CD4-positive, alpha-beta T cell treated with Interferon gamma for 1 hour (primary cell): Measurements from ENCODE around the gene RACGAP1.
A peak's percentile ranks its signal among the peaks of the same experiment; 100 is the strongest.

Source experiments
- DNase-seq: peaks from one replicate; pipeline ENCODE4 v3.0.0-alpha.2; 2020

Gene RACGAP1

GRCh38 chr12:49984476-49985359 is 40.6 kb downstream of the RACGAP1 start:
- no peak for DNase-seq

- DNase-seq, result no peak
Measured at GRCh38 chr12:49983892-49984291, 41.4 kb downstream of the RACGAP1 start.

- no peak for DNase-seq
Measured at GRCh38 chr12:49982246-49983087, 42.8 kb downstream of the RACGAP1 start.

GRCh38 chr12:49980501-49981349 is 44.6 kb downstream of the RACGAP1 start:
- DNase-seq, result no peak

GRCh38 chr12:49979791-49980190 is 45.5 kb downstream of the RACGAP1 start:
- no peak for DNase-seq

DNA sequence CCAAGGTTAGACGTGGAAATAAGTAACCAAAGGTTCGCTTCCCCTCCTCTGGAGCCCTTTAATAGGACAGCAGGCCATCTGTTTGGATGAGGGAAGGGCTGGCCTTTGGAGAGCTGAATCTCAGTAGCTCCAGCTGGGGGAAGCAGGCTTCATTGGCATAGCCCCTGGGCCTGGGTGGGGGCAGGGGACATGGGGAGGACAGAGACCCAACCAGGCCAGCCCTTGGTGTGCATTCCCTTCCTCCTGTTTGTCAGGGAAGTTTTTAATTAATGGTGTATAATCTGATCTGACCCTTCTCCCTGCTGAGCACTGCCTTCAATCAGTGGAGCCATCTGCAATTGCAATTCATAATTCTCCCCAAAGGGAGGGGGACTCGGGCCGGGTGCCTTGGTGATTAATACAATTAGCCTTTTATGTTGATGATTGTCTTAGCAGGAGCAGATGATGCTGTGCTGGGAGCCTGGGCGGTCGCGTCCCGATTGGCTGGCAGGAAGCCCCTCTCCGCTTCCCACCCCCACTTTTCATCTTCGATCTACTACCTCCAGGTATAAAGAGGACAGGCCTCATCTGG is 46.2 kb downstream of the RACGAP1 start:
- DNase-seq, result no peak

- no peak for DNase-seq
Measured at GRCh38 chr12:49978125-49978524, 47.2 kb downstream of the RACGAP1 start.

GRCh38 chr12:49976557-49976956 is 48.7 kb downstream of the RACGAP1 start:
- no peak for DNase-seq

GRCh38 chr12:49975318-49975761 is 50.0 kb downstream of the RACGAP1 start:
- no peak for DNase-seq

DNA sequence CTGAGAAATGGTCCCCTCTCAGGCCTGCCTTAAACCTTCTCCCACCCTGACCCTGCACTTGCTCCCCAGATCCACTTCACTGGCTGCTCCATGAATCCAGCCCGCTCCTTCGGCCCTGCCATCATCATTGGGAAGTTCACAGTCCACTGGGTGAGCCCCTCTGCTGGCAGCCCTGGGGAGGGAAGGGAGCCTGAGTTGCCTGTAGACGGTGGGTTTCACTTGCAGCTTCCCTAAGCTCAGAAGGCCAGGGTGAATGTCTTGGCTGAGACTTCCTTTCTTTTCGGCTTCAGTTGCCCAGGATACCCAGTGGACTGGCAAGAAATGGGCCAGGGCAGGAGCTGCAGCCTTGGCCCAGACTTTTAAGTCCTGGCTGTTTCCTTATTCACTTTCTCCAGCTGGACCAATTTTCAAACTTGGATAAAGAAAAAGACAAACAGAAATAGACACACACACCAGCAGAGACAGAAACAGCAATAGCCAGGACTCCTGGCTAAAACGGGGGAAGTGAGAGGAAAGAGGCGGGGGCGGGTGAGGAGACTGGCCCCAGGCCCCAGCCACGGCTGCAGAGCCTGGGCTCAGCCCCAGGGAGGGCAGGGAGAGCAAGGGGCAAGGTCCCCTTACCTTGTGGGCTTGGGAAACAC is 50.5 kb downstream of the RACGAP1 start:
- no peak for DNase-seq

DNA sequence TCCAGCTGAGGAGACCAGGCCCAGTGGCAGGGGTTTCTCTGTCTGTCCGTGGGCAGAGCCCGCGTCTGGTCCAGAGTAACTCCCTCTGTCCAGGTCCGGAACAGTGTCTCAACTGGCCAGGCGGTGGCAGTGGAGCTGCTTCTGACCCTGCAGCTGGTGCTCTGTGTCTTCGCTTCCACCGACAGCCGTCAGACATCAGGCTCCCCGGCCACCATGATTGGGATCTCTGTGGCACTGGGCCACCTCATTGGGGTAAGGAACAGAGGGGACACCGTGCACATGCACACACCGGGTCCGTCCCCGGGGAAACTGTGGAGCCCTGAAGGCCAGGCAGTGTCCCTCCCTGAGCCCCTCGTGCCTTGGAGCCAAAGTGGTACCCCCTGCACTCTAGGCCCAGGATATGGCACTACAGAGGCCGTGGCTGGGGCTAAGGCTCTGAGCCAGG is 51.0 kb downstream of the RACGAP1 start:
- DNase-seq, result peak; percentile 14

- DNase-seq, result no peak
Measured at GRCh38 chr12:49973361-49973830, 51.9 kb downstream of the RACGAP1 start.

DNA sequence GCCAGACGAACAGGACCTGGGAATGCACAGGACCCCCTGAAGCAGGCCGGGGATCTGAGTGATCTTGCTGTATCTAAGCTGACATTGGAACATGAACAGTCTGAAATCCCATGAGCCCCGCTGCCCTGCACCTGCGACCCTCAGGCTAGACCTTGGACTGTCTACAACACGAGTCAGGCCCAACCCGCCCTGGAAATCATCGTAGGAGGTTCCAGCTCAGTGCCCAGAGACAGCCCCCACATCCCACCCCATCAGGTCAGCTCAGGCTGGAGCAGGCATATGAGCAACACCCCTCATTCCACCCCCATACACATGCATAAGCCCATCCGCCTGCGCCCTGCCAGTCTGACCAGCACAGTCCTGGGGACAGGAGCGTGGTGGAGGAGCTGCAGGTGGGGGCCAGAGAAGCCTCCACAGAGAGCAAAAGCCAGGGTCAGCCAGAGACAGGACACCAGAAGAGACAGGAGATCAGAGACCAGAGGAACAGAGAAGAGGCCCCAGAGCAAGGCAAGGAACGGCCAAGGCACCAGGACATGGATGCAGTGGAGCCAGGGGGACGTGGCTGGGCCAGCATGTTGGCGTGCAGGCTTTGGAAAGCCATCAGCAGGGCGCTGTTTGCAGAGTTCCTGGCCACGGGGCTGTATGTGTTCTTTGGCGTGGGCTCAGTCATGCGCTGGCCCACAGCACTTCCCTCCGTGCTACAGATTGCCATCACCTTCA is 52.5 kb downstream of the RACGAP1 start, which contains the start of gene AQP6:
Gene AQP6, plus strand, starts transcription at position 307 of the 720 bp plus-strand sequence. Its CDS starts 227 bp downstream, at position 534.
- DNase-seq, result no peak

GRCh38 chr12:49972129-49972528 is 53.2 kb downstream of the RACGAP1 start:
- no peak for DNase-seq

DNA sequence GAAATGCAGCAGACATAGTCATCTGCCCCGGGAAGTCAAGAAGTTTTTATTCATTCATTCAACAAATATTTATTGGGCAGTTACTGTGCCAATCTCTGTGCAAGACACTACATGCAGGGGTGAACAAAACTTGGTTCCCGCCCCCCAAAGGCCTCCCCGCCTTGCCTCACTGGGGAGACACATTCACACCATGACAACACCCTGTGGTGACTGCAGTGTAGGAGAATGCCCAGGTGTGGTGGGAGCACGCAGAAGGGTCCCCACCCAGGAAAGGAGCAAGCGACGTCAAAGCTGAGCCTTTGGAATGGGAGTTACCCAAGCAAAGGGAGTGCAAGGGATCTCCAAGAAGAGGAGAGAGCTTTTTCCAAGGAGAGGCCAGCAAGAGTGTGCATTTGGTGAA is 54.2 kb downstream of the RACGAP1 start:
- DNase-seq, result no peak

DNA sequence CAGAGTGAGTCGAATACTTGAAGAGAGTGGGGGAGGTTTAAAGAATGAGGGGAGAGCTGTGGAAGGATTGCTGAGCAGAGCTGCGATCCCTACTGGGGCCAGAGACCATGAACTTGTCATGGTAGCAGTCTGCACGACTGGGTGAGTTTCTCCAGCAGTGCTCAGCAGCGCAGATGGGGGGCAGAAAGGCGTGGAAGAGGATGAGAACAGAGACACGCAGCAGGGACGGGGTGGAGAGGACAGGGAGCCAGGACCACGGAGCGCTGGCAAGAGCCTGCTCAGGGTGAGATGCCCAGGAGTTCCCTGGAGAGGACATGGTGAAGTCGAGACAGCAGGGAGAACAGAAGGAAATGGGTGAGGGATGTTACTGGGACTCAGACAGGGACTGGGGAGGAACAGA is 54.6 kb downstream of the RACGAP1 start:
- DNase-seq, result no peak

DNA sequence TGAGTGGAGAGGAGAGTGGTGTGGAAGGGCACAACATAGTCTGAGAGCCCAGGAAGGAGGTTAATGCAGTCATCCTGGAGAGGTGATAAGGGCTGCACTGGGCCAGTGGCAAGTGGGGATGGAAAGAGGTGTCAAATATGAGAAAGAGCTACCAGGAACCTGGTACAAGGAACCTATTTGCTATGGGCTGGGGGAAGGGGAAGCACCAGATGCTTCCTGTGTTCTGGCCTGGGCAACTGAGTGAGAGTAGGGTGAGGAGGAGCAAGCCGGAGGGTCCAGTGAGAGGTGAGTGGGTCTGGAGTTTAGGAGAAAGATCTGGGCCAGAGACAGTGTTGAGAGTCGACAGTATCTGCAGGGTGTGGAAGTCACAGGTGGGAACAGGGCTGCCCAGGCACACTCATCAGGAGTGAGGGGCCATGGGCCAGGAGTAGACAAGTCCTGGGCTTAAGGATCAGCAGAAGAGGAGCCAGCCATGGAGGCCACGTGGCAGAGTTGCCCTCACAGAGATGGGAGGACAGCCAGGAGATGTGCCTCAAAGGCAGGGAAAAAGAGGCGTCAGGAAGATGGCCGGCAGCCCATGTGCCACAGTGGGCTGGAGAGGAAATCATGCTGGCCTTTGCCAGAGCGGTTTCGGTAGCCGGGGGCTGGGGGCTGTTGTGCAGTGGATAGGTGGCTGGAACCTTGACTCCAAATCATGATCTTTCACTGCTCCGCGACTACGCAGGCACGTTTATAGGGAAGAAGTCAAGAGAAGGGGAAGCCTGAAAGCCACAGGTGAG is 55.5 kb downstream of the RACGAP1 start:
- DNase-seq, result no peak

- DNase-seq, result no peak
Measured at GRCh38 chr12:49969027-49969426, 56.3 kb downstream of the RACGAP1 start.

DNA sequence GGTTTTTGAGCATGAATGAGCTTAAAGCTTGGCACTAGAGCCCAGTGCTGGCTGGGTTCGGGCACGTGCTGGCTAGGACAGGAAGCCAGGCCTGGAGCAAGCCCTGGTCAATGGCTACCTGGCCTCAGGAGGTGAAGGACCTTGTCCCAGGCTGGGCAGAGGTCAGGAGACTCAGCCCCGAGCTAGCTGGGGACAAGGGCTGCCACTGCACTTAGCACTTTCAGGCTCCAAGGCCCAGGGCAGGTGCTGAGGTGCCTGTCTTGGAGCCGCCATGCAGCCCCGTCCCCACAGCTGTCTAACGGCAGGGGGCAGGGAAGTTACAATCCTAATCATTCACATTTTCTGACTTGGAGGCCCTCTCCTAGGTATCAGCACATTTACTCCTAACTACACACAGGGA is 56.8 kb downstream of the RACGAP1 start:
- DNase-seq, result no peak

- no peak for DNase-seq
Measured at GRCh38 chr12:49967777-49968250, 57.5 kb downstream of the RACGAP1 start.
